G401 (cell line): Measurements from ENCODE around the gene SPDYE2. TPM values are rescaled to one million over a fixed set of nuclear protein-coding genes. Genes with fewer than 3 reads are reported as not detected.
A peak's percentile ranks its signal among the peaks of the same experiment; 100 is the strongest.
"Not testable (repeated sequence)": the region's sequence is repeated elsewhere in the genome, so short reads cannot be mapped to it uniquely, and the experiment has no call there.

ENCODE experiments used
- DNase-seq: peaks from one replicate; pipeline ENCODE4 v3.0.0-alpha.2; 2015; ENCODE audit warnings: low spot score
- in situ Hi-C: cut with HindIII; loops from 2 replicates; pipeline ENCODE4 v1.10.0; 2016; ENCODE audit warnings: low sequenced_read_pairs, mixed read lengths
- total RNA-seq: library from RNA; depleted of rRNA; stranded (reverse); fragments of >200 nt; shearing (Covaris generic); gene quantifications from 2 replicates; pipeline ENCODE4 v1.2.3, GENCODE V29; 2014; rRNA removed

The SPDYE2 gene
- total RNA-seq, 1 experiment from 2014 or later: not detected

GRCh38 chr7:102592477-102593019 is 41.5 kb downstream of the SPDYE2 start:
- in situ Hi-C loops, DNase-seq: not testable (repeated sequence)

- DNase-seq, in situ Hi-C loops: not testable (repeated sequence)
Measured at GRCh38 chr7:102593637-102594334, 42.8 kb downstream of the SPDYE2 start.

GRCh38 chr7:102596036-102596435 is 45.0 kb downstream of the SPDYE2 start:
- DNase-seq, in situ Hi-C loops: not testable (repeated sequence)

GRCh38 chr7:102599699-102600098 is 48.7 kb downstream of the SPDYE2 start:
- DNase-seq, in situ Hi-C loops: not testable (repeated sequence)

GRCh38 chr7:102602317-102602716 is 51.3 kb downstream of the SPDYE2 start:
- in situ Hi-C loops, DNase-seq: not testable (repeated sequence)

GRCh38 chr7:102604431-102605145 is 53.6 kb downstream of the SPDYE2 start:
- DNase-seq, in situ Hi-C loops: not testable (repeated sequence)

GRCh38 chr7:102606848-102607247 is 55.8 kb downstream of the SPDYE2 start:
- in situ Hi-C loops, DNase-seq: not testable (repeated sequence)

- DNase-seq, in situ Hi-C loops: not testable (repeated sequence)
Measured at GRCh38 chr7:102609734-102610133, 58.7 kb downstream of the SPDYE2 start.

- DNase-seq, in situ Hi-C loops: not testable (repeated sequence)
Measured at GRCh38 chr7:102610441-102610840, 59.4 kb downstream of the SPDYE2 start.

GRCh38 chr7:102611013-102611674 is 60.1 kb downstream of the SPDYE2 start:
- DNase-seq, in situ Hi-C loops: not testable (repeated sequence)

- in situ Hi-C loops: not testable (repeated sequence)
- peak; percentile 18 for DNase-seq
Measured at GRCh38 chr7:102611675-102612325, 60.8 kb downstream of the SPDYE2 start.

Other genes starting within 250 kb of the SPDYE2 start
- not detected in 2 replicates for gene SPDYE6, start 194.8 kb upstream of the SPDYE2 start, total RNA-seq
- 25.2 and 25.9 TPM in 2 replicates for gene PRKRIP1, start 154.9 kb upstream of the SPDYE2 start, total RNA-seq
- gene ORAI2, start 117.7 kb upstream of the SPDYE2 start, total RNA-seq: 106 and 147 TPM in 2 replicates
- 35.9 and 73.3 TPM in 2 replicates for gene ALKBH4, start 86.4 kb upstream of the SPDYE2 start, total RNA-seq
- 60.6 and 75.4 TPM in 2 replicates for gene LRWD1, start 86.2 kb upstream of the SPDYE2 start, total RNA-seq
- gene POLR2J, start 72.3 kb upstream of the SPDYE2 start, total RNA-seq: 53.6 and 57.6 TPM in 2 replicates
- 2.7 and 3.0 TPM in 2 replicates for gene RASA4B, start 33.4 kb upstream of the SPDYE2 start, total RNA-seq
- 6.6 TPM in 1 of 2 replicates, not detected in the other for gene UPK3BL2, start 7.5 kb upstream of the SPDYE2 start, total RNA-seq
- 6.5 TPM in 2 replicates for gene POLR2J3, start 21.4 kb downstream of the SPDYE2 start, total RNA-seq
- 4.3 and 9.4 TPM in 2 replicates for gene RASA4, start 65.5 kb downstream of the SPDYE2 start, total RNA-seq
- gene UPK3BL1, start 91.6 kb downstream of the SPDYE2 start, total RNA-seq: 1.2 and 4.7 TPM in 2 replicates
- not detected in 2 replicates for gene SPDYE2B, start 99.1 kb downstream of the SPDYE2 start, total RNA-seq
- 0.37 TPM in 1 of 2 replicates, not detected in the other for gene POLR2J2, start 120.4 kb downstream of the SPDYE2 start, total RNA-seq
- gene FAM185A, start 197.8 kb downstream of the SPDYE2 start, total RNA-seq: 16.1 and 21.0 TPM in 2 replicates